Testis (tissue), 3 donors: Measurements from ENCODE around the gene ZBTB12. TPM values are rescaled to one million over a fixed set of nuclear protein-coding genes. Genes with fewer than 3 reads are reported as not detected.

ENCODE experiments used
- DNase-seq: peaks from one replicate; pipeline ENCODE4 v3.0.0-alpha.2; 2019
- H3K27ac ChIP-seq, 2 donors: fragments of 200-600 bp; sonication (generic); one replicate each; pipeline ENCODE4 v1.5.1; 2019
- H3K27me3 ChIP-seq: fragments of 200-600 bp; sonication (generic); one replicate; pipeline ENCODE4 v1.5.1; 2019
- H3K36me3 ChIP-seq: fragments of 200-600 bp; sonication (generic); one replicate; pipeline ENCODE4 v1.5.1; 2017; ENCODE audit warnings: low read depth; ENCODE audit errors: missing control alignments
- H3K4me1 ChIP-seq: fragments of 200-600 bp; sonication (generic); one replicate; pipeline ENCODE4 v1.5.1; 2019
- H3K4me3 ChIP-seq, 2 donors: fragments of 200-600 bp; sonication (generic); one replicate each; pipeline ENCODE4 v1.5.1; 2017 to 2019
- H3K9me3 ChIP-seq: fragments of 200-600 bp; sonication (generic); one replicate; pipeline ENCODE4 v1.5.1; 2017
- POLR2A ChIP-seq: fragments of 450-650 bp; IDR thresholded peaks from one replicate; pipeline ENCODE4 v1.6.1; 2017; ENCODE audit warnings: antibody characterized with exemption, mild to moderate bottlenecking, moderate library complexity
- WGBS, 2 donors: methylation state at CpG; one replicate each; pipeline ENCODE4 v1.1.5; 2018; 5-methylcytosine and 5-hydroxymethylcytosine counted together
- intact Hi-C: fragments of 100-400 bp; cut with DNase I; formaldehyde crosslinking; loops from one replicate; pipeline ENCODE4 v1.15.1; 2023; ENCODE audit warnings: low total_unique reads
- polyA plus RNA-seq: library from polyadenylated mRNA; stranded (reverse); fragments of 350-450 nt; fragmentation: Illumina TruSeq; extraction: RNeasy Lipid Tissue Mini Kit (QIAGEN cat#74804); gene quantifications from one replicate; pipeline ENCODE4 v1.2.3, GENCODE V29; 2014; ENCODE audit warnings: low read depth, low replicate concordance; ENCODE audit not compliant: insufficient read depth
- total RNA-seq, 2 donors: library from RNA; depleted of rRNA; stranded (reverse); fragments of >200 nt; gene quantifications; one replicate each; pipeline ENCODE4 v1.2.3, GENCODE V29; 2016
- TF ChIP-seq, protein P1 (sequence below), 3 experiments: fragments of 450-650 bp in 2 of 3; fragments of 200-600 bp in 1 of 3; sonication (generic) in 1 of 3; IDR thresholded peaks; one replicate each; pipeline ENCODE4 v1.5.1; 2016 to 2019; ENCODE audit warnings: antibody characterized with exemption in 3 of 3, mild to moderate bottlenecking in 2 of 3, moderate library complexity in 1 of 3

The ZBTB12 gene
- total and polyA plus RNA-seq, 3 donors from 2014 or later = 5.3 to 6.3 (median 5.6) TPM

DNA sequence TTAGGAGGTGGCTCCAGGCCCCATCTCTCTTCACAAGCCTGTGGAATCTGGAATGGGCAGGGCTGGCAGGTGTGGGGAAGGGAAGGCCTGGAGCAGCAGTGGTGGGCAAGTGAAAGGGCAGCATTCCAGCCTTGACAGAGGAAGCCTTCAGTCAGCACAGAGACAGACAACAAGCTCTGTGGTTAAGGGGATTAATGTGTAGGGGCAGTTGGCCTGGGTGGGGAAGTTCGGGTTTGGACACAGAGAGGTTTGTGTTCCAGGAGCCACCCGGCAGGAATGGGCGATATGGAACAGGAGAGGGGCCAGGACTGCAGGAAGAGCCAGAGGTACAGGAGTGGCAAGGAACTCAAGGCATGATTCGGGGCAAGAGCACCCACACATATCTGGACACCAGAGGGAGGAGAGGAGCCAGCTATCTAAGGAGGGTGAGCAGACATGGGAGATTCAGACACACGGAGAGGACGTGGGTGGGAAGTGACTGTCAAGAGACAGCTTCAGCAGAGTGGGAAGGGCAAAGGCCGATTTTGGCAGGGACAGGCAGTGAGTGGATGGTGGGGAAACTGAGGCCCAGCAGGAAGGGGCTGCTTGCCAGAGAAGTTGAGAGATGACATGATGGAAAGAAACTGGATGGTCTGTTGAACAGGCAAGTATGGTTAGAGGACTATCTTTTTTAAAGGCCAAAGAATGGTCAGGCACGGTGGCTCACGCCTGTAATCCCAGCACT, 20.6 kb downstream of the ZBTB12 start:
- H3K9me3 ChIP-seq = no peaks in the 10 kb centered on the region
- no peaks in the 10 kb centered on the region for H3K36me3 ChIP-seq
- no peak for DNase-seq
- intact Hi-C loops = no loop called here
- WGBS, 2 donors = 81 to 83% methylated on average over 9 of the region's 9 CpGs
- TF ChIP-seq, protein P1, sequence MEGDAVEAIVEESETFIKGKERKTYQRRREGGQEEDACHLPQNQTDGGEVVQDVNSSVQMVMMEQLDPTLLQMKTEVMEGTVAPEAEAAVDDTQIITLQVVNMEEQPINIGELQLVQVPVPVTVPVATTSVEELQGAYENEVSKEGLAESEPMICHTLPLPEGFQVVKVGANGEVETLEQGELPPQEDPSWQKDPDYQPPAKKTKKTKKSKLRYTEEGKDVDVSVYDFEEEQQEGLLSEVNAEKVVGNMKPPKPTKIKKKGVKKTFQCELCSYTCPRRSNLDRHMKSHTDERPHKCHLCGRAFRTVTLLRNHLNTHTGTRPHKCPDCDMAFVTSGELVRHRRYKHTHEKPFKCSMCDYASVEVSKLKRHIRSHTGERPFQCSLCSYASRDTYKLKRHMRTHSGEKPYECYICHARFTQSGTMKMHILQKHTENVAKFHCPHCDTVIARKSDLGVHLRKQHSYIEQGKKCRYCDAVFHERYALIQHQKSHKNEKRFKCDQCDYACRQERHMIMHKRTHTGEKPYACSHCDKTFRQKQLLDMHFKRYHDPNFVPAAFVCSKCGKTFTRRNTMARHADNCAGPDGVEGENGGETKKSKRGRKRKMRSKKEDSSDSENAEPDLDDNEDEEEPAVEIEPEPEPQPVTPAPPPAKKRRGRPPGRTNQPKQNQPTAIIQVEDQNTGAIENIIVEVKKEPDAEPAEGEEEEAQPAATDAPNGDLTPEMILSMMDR (IDR thresholded peaks at IDR 0.05) = no peak
- TF ChIP-seq POLR2A = no peak
- H3K4me3 ChIP-seq = no peak overlapping the region
- H3K27me3 ChIP-seq = no peaks in the 10 kb centered on the region
- no peaks in the 10 kb centered on the region for H3K4me1 ChIP-seq
- H3K27ac ChIP-seq = no peak overlapping the region

DNA sequence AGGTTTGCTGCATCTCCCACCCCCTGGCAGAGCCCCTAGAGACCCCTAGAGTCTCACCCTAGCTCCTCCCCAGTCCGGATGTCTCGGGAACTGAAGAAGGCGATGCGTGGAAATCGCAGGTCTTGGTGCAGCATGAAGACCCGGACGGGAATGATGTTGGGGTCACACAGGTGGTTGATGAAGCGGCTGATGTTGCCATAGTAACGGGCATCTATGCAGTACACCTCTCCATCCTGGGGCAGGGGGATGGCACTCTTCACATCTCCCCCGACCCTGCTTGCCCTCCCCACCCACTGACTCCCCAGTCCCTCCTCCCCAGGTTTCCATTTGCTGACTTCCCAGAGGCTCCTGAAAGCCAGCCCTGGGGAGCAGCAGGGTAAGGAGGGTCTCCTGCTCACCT, 21.3 kb downstream of the ZBTB12 start:
- no peaks in the 10 kb centered on the region for H3K4me1 ChIP-seq
- no peaks in the 10 kb centered on the region for H3K36me3 ChIP-seq
- intact Hi-C loops = no loop called here
- H3K9me3 ChIP-seq = no peaks in the 10 kb centered on the region
- H3K27me3 ChIP-seq = no peaks in the 10 kb centered on the region
- no peak for DNase-seq
- no peak overlapping the region for H3K27ac ChIP-seq
- no peak overlapping the region for H3K4me3 ChIP-seq
- TF ChIP-seq, protein P1 (IDR thresholded peaks at IDR 0.05) = no peak
- TF ChIP-seq POLR2A = no peak
- 87 to 90% methylated on average over 10 of the region's 10 CpGs for WGBS, 2 donors

DNA sequence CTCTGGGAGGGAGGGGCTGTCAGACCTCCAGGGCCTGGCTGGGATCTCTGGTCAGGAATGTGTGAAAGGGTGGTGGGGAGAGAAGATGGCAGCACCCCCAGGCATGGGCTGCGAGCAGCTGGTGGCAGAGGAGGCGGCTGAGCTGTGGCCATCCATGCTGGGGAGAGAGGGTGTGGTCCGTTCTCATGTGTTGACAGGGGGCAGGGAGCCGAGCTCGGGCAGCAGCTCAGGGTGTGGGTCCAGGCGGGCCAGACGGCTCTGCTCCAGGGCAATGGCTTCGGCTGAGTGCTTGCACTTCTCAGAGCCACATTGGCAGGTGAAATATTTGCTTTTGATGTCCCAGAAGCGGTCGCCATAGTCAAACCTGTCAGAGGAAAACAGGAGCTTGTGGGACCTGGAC, 22.0 kb downstream of the ZBTB12 start:
- H3K9me3 ChIP-seq = no peaks in the 10 kb centered on the region
- TF ChIP-seq POLR2A = no peak
- TF ChIP-seq, protein P1 (IDR thresholded peaks at IDR 0.05) = no peak
- no peak overlapping the region for H3K4me3 ChIP-seq
- no peak overlapping the region for H3K27ac ChIP-seq
- no peaks in the 10 kb centered on the region for H3K4me1 ChIP-seq
- DNase-seq = no peak
- no peaks in the 10 kb centered on the region for H3K36me3 ChIP-seq
- WGBS, 2 donors = 68 to 80% methylated on average over 9 to 10 of the region's 10 CpGs
- no peaks in the 10 kb centered on the region for H3K27me3 ChIP-seq
- intact Hi-C loops = no loop called here

DNA sequence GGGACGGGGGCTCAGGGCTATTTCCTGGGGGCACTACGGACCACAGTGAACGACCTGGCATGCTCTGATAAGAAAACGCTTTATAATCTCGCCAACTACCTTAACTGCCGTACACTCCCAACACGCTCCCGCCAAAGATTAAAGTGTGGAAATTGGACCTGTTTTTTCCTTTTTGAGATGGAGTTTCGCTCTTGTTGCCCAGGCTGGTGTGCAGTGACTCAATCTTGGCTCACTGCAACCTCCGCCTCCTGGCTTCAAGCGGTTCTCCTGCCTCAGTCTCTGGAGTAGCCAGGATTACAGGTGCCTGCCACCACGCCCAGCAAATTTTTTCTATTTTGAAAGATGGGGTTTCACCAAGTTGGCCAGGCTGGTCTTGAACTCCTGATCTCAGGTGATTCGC, 22.7 kb downstream of the ZBTB12 start:
- H3K27me3 ChIP-seq = no peaks in the 10 kb centered on the region
- TF ChIP-seq, protein P1 (IDR thresholded peaks at IDR 0.05) = no peak
- TF ChIP-seq POLR2A = no peak
- no peak overlapping the region for H3K27ac ChIP-seq
- intact Hi-C loops = no loop called here
- H3K36me3 ChIP-seq = no peaks in the 10 kb centered on the region
- no peaks in the 10 kb centered on the region for H3K9me3 ChIP-seq
- WGBS, 2 donors = 77 to 89% methylated on average over 13 of the region's 13 CpGs
- no peaks in the 10 kb centered on the region for H3K4me1 ChIP-seq
- DNase-seq = no peak
- H3K4me3 ChIP-seq = no peak overlapping the region

DNA sequence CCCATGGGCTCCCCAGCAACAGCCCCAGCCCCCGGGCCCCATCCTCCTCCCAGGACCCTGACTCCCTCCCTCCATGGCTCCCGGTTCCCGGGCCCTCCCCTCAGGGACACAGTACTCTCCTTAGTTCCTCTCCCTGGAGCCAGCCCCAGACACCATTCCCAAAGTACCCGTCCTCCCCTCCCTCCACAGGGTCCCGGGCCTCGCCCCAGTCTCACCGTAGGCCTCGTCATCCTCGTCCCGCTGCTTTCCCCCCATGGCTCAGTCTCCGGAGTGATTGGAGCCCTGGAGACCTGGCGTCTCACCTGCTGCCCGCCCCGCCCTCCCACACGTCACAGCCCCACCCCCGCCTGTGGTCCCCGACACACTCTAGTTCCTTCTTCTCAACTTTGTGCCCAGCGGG, 23.2 kb downstream of the ZBTB12 start, which contains the start of gene SLC44A4:
TSS of gene SLC44A4 (minus strand) at position 272 of the 400 bp plus-strand sequence. CDS start at position 255, 17 bp downstream.
- DNase-seq = no peak
- Histone ChIP-seq H3K27me3 (no peaks in the 10 kb centered on the region), H3K4me3 (no peak within 1 kb of the TSS), H3K27ac (no peak within 1 kb of the TSS), H3K9me3 (no peaks in the 10 kb centered on the region), H3K4me1 (no peaks in the 10 kb centered on the region), H3K36me3 (no peaks in the 10 kb centered on the region)
- TF ChIP-seq, protein P1 (IDR thresholded peaks at IDR 0.05) = no peak
- 72 to 77% methylated on average over 13 to 18 of the region's 18 CpGs for WGBS, 2 donors
- intact Hi-C loops = no loop called here
